Central memory CD8-positive, alpha-beta T cell (primary cell): ENCODE measurements around the gene PHF24.
"Not testable (repeated sequence)": the region's sequence is repeated elsewhere in the genome, so short reads cannot be mapped to it uniquely, and the experiment has no call there.

Source experiments
- ATAC-seq: fragments of 150-1000 bp; cut with Tn5 transposase; replicated peaks from 2 replicates; pipeline ENCODE4 v1.10.0; 2022; ENCODE audit warnings: mild to moderate bottlenecking, moderate FRiP score, moderate number of reproducible peaks; ENCODE audit not compliant: poor library complexity, severe bottlenecking; ENCODE audit errors: extremely low read depth
- DNase-seq, 2 donors: peaks; one replicate each; pipeline ENCODE4 v3.0.0; 2021; ENCODE audit warnings: low spot score in 2 of 2
- H3K27ac Mint-ChIP-seq: one replicate; pipeline ENCODE4 v1.8.0; 2022; ENCODE audit warnings: low read depth, mild to moderate bottlenecking, moderate library complexity, mixed read lengths
- H3K27me3 Mint-ChIP-seq: one replicate; pipeline ENCODE4 v1.8.0; 2022; ENCODE audit warnings: mixed read lengths
- H3K36me3 Mint-ChIP-seq: one replicate; pipeline ENCODE4 v1.8.0; 2022; ENCODE audit warnings: mild to moderate bottlenecking, moderate library complexity, mixed read lengths; ENCODE audit not compliant: insufficient read depth
- H3K4me1 Mint-ChIP-seq: one replicate; pipeline ENCODE4 v1.8.0; 2022; ENCODE audit warnings: mixed read lengths
- H3K4me3 Mint-ChIP-seq: one replicate; pipeline ENCODE4 v1.8.0; 2022; ENCODE audit warnings: mild to moderate bottlenecking, moderate library complexity, mixed read lengths
- H3K9me3 Mint-ChIP-seq: one replicate; pipeline ENCODE4 v1.8.0; 2022; ENCODE audit warnings: mixed read lengths

PHF24 gene

DNA sequence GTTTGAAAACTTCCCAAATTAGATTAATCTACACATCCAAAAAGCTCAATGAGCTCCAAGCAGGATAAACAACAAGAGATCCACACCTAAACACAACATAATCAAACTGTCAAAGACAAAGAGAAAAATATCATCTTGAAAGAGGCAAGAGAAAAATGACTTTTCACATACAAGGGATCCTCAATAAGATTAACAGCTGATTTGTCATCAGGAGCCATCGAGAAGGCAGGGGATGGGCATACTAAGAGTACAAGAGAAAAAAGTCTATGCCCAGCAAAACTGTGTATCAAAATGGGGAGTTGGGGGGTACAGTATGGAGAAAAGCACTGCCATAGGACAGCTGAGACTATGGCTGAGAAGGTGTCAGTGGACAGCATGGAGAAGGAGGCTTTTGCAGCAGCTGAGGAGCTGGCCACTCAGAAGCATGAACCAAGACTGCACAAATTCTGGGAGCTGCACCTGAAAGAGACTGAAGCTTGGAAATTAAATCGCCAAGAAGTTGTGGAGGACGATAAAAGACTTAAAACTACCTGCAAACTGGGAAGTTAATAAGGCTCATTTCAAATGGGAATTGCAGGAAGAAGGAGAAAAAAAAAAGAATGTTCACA is 52.4 kb downstream of the PHF24 start:
- Mint-ChIP-seq H3K27me3 (no peaks in the 10 kb centered on the region), H3K9me3 (peaks cover 11% of the 10 kb centered on the region), H3K4me3 (no peak overlapping the region), H3K4me1 (no peaks in the 10 kb centered on the region), H3K27ac (no peak overlapping the region), H3K36me3 (peaks cover 6% of the 10 kb centered on the region)
- ATAC-seq (no peak), DNase-seq (no peak)

DNA sequence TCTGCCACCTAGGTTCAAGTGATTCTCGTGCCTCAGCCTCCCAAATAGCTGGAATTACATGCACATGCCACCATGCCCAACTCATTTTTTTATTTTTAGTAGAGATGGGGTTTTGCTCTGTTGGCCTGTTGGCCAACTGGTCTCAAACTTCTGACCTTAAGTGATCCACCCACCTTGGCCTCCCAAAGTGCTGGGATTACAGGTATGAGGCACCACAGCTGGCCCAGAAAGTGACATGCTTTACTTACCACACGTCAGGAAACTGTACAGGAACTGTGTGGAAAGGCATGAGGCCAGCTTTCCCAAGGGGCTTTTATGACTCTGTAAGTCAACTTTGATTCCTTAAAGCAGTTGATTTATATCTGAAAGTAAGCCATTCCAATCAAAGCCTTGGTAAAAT is 56.4 kb downstream of the PHF24 start:
- Mint-ChIP-seq H3K4me3 (no peak overlapping the region), H3K9me3 (peaks cover 11% of the 10 kb centered on the region), H3K27me3 (no peaks in the 10 kb centered on the region), H3K4me1 (no peaks in the 10 kb centered on the region), H3K27ac (no peak overlapping the region), H3K36me3 (peaks cover 6% of the 10 kb centered on the region)
- no peak for DNase-seq
- ATAC-seq, result no peak

DNA sequence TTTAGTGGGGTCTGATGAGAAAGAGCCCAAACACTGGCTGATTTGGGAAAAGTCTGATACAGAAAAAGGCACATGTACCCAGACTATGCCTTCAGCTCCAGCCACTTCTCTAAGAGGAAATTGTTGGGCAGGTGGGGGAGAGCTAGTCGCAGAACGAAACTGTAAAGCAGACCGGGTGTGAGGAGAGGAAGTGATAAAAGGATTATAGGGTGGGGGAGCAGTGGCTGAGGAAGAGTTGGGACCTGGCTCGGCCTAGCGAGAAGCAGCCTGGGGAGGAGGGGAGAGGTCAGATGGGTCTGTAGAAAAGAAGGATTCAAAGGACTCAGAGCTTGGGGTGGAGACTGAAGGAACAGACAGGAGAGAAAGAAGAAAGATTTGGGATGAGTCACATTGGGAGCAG is 65.4 kb downstream of the PHF24 start:
- not testable (repeated sequence) for H3K27me3 Mint-ChIP-seq, H3K27ac Mint-ChIP-seq, H3K4me3 Mint-ChIP-seq, H3K9me3 Mint-ChIP-seq, ATAC-seq, DNase-seq, H3K36me3 Mint-ChIP-seq, H3K4me1 Mint-ChIP-seq

DNA sequence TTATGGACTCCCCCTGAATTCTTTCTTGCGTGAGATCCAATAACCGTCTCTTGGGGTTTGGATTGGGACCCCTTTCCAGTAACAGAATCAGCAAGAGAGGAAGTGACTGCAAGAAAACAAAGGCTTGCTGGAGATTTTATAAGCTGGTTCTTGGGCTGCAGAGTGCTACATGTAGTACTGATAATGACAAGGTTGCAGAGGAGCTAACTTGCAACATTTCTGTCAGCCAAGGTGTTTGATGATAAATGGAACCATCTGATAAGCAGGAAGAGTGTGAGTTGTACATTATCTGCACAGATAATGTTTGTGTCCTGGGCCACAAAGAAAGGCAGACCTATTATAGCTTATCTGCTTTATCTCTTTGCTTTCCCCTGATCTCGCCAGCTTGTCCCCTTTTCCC is 68.6 kb downstream of the PHF24 start:
- Mint-ChIP-seq H3K4me3 (no peak overlapping the region), H3K4me1 (peaks cover 8% of the 10 kb centered on the region), H3K27me3 (no peaks in the 10 kb centered on the region), H3K36me3 (peaks cover 3% of the 10 kb centered on the region), H3K27ac (no peak overlapping the region), H3K9me3 (no peaks in the 10 kb centered on the region)
- ATAC-seq (no peak), DNase-seq (no peak)

DNA sequence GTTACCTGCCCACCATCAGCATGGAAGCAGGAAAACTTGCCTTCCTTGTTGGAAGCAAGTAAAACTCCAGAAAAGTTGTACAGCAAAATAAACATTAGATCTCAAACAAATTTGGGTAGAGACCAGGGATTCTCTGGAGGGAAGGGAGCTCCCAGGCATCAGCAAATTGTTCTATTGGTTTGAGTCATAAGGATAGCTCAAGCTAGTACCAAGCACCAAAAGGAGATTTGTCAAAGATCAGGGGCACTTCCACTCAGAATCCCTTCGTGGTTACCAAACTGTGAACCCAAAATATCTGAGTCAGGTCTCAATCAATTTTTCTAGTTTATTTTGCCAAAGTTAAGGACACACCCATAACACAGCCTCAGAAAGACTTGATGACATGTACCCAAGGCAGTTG is 69.3 kb downstream of the PHF24 start:
- Mint-ChIP-seq H3K36me3 (peaks cover 3% of the 10 kb centered on the region), H3K4me3 (no peak overlapping the region), H3K27ac (no peak overlapping the region), H3K4me1 (peaks cover 8% of the 10 kb centered on the region), H3K9me3 (no peaks in the 10 kb centered on the region), H3K27me3 (no peaks in the 10 kb centered on the region)
- ATAC-seq, result no peak
- no peak for DNase-seq

DNA sequence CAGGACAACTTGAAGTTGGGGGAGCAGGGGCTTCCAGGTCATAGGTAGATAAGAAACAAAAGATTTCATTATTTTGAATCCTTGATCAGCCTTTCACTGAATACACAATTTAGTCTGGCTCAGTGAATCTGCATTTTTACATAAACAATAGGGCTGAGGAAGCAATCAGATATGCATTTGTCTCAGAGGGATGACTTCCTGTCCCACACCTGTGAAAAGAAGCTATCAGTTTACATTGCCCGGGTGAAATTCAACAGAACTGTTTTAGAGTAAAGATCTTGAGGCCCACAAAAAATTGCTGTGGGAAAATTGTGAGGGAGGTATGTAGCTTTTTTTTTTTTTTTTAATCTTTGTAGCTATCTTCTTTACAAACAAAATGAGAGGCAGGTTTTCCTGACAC is 69.8 kb downstream of the PHF24 start:
- H3K36me3 Mint-ChIP-seq, result peaks cover 3% of the 10 kb centered on the region
- no peaks in the 10 kb centered on the region for H3K9me3 Mint-ChIP-seq
- ATAC-seq (no peak), DNase-seq (no peak)
- peaks cover 8% of the 10 kb centered on the region for H3K4me1 Mint-ChIP-seq
- no peak overlapping the region for H3K27ac Mint-ChIP-seq
- H3K27me3 Mint-ChIP-seq, result no peaks in the 10 kb centered on the region
- H3K4me3 Mint-ChIP-seq, result no peak overlapping the region

DNA sequence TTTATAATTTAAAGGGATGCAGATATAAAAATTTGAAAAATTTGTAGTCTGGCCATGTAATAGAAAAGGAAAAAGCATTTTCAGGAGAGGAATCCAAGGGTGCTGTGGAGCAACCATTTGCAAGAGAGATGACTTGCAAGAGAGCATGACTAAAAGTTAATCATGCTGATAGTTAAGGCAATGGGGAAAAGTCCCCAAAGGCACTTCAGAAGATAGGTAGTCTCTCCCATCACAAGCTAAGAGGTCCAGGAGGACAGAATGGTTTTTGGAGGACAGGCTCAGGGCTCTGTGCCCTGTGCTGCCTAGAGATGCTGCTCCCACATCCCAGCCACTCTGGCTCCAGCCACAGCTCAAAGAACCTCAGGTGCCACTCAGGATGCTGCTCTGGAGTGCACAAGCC is 70.3 kb downstream of the PHF24 start:
- no peaks in the 10 kb centered on the region for H3K27me3 Mint-ChIP-seq
- DNase-seq (no peak), ATAC-seq (no peak)
- no peak overlapping the region for H3K4me3 Mint-ChIP-seq
- peaks cover 6% of the 10 kb centered on the region for H3K4me1 Mint-ChIP-seq
- peaks cover 3% of the 10 kb centered on the region for H3K36me3 Mint-ChIP-seq
- H3K9me3 Mint-ChIP-seq, result no peaks in the 10 kb centered on the region
- no peak overlapping the region for H3K27ac Mint-ChIP-seq

DNA sequence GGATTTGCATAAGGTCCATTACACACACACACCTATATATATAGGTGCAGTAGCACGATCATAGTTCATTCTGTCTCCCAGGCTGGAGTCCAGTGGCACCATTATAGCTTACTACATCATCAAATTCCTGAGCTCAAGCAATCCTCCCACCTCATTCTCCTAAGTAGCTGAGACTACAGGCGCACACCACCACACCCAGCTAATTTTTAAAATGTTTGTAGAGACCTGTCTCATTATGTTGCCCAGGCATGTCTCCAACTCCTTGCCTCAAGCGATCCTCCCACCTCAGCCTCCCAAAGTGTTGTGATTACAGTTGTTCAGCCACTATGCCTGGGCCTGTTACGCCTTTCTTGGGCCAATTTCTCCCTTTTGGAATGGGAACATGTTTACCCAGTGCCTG is 71.2 kb downstream of the PHF24 start:
- H3K27ac Mint-ChIP-seq, result no peak overlapping the region
- no peaks in the 10 kb centered on the region for H3K9me3 Mint-ChIP-seq
- H3K4me1 Mint-ChIP-seq, result no peaks in the 10 kb centered on the region
- no peak overlapping the region for H3K4me3 Mint-ChIP-seq
- no peaks in the 10 kb centered on the region for H3K27me3 Mint-ChIP-seq
- H3K36me3 Mint-ChIP-seq, result peaks cover 2% of the 10 kb centered on the region
- ATAC-seq (no peak), DNase-seq (no peak)

DNA sequence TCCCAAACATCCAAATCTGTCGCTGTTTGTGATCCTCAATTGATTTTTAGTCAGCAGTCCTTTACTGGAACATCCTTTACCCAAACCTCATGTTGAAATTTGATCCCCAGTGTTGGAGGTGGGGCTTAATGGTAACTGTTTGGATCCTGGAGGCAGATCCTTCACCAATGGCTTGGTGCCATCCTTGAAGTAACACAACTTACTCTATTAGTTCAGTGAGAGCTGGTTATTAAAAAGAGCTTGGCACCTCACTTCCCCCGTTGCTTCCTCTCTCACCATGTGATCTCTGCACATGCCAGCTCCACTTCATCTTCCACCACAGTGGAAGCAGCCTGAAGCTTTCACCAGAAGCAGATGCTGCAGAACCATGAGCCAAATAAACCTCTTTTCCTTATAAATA is 71.8 kb downstream of the PHF24 start:
- no peaks in the 10 kb centered on the region for H3K9me3 Mint-ChIP-seq
- DNase-seq, result no peak
- H3K27ac Mint-ChIP-seq, result no peak overlapping the region
- no peak for ATAC-seq
- H3K27me3 Mint-ChIP-seq, result no peaks in the 10 kb centered on the region
- no peak overlapping the region for H3K4me3 Mint-ChIP-seq
- H3K4me1 Mint-ChIP-seq, result no peaks in the 10 kb centered on the region
- no peaks in the 10 kb centered on the region for H3K36me3 Mint-ChIP-seq
